ENCODE measurements around the gene SERPINH1.

The SERPINH1 gene

DNA sequence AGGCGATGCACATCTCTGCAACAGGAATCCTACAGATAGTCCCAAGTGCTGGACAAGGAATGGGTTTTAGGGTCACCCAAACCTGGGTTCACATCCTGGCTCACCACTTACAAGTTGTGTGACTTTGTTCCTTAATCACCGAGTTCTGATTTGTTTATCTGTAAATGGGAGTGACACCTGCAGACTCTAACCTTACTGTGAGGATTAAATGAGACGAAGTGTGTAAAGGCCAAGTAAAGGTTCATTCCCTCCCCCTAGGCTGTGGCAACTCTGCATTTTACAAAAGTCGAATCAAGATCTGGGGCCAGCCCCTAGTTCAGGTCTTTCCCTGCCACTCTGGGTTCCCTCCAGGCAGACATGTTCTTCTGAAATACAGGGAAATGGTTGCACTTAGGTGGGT is 34.9 kb downstream of the SERPINH1 start:
- no peak for DNase-seq (ENCODE audit: low read depth)

DNA sequence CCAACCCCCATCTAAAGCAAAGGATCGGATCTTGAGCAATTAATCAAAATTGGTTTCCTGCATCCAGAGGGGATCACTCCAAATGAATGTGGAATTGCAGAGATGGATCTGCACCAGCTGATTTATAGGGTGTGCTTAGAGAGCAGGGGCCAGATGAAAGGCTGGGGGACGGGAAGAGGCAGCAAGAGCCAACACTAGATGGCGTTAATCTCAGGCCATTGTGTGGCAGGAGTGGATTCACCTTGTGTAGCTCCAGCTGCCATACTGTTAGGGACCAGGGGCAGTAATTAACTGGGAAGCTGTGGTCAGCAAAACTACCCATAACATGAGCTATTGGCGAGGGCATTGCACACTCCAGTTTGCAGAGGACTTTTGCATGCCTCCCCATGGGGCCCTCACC is 35.6 kb downstream of the SERPINH1 start:
- no peak for DNase-seq (ENCODE audit: low read depth)

DNA sequence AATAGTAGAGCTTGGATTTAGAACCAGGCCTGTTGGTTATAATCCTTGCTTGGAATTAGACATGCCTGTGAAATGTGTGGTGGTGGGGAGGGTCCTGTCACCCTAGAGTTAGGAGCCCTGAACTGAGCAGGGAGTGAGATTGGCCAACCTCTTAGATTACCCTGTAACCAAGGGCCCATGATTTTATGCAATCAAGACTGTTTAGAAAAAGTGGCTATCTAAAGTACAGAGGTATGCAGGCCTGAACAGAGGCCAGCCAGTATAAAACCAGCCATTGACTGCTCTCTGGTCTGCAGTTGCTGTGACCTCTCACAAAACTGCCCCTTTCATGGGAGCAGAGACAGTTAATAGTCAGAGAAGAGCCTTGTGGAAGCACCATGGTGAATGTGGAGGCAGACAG is 36.2 kb downstream of the SERPINH1 start:
- DNase-seq (ENCODE audit: low read depth), result no peak

DNA sequence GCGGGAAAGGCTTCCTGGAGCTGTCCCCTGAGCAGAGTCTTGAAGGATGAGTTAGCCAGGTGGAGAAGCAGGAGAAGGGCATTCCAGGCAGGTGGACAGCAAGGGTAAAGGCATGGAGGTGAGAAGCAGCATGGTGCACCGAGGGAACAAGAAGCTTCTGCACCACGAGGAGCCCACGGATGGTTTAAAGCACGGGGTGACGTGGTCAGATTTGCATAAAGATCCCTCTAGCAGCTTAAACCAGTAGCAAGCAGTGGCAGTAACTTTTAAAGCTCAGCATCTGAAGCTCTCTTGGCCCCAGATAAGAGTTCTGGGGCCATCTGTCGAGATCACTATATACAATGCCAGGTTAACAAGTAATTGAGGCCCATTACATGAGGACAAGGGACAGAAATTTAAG is 36.8 kb downstream of the SERPINH1 start:
- no peak for DNase-seq (ENCODE audit: low read depth)

DNA sequence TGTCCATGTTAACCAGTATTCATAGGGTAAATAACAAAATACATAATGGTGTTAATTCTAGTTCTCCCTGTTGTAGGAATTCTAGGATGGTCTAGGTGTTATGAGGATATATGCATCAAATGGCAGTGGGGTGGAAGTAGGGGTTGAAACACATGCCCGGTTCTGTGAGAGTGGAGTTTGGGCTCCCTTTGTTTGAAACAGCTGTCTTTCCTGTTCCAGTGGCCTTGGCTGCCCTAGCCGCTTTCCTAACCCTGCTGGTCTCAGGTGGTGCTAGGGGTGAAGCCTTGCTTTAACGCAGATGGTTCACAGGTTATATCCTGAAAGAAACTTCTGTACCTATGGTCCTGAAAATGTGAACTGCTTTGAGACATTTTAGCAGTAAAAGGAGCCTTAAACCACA is 38.3 kb downstream of the SERPINH1 start:
- no peak for DNase-seq (ENCODE audit: low read depth)

DNA sequence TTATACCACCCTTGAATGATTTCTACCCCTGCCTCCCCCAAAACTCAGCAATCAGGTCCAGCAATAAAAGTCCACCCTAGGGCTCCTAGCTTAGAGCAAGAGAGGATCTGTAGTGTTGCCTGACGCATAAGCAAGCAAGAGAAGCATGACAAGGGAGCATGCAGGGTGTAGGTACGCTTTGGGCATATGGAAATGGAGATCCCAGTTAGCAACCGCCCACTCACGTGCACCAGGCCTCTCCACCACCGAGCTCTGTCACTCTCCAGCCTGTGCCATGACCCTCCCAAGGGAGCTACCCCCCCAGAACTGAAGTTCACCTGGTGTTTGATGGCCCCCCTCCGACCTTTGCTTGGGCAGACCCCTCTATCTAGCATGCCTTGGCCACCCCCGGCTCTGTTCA is 39.4 kb downstream of the SERPINH1 start:
- no peak for DNase-seq (ENCODE audit: low read depth)

DNA sequence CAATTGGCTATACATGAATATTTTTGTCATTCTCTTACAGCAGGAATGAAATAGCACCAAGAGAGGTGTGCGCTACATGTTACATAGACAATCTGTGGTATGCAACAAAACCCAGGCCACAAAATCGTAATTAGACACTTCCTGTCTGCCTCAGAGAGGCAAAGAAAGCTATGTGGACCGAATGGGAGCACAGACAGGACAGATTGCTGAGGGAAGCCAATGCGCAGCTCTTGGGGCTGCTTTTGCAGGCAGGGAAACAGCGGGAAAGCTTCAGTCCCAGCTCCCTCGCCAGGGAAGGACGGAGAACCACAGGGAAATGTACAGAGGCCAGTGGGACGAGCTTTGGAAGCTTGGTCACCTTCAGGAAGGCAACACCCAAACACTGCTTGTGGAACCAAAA is 40.9 kb downstream of the SERPINH1 start:
- DNase-seq (ENCODE audit: low read depth), result no peak

DNA sequence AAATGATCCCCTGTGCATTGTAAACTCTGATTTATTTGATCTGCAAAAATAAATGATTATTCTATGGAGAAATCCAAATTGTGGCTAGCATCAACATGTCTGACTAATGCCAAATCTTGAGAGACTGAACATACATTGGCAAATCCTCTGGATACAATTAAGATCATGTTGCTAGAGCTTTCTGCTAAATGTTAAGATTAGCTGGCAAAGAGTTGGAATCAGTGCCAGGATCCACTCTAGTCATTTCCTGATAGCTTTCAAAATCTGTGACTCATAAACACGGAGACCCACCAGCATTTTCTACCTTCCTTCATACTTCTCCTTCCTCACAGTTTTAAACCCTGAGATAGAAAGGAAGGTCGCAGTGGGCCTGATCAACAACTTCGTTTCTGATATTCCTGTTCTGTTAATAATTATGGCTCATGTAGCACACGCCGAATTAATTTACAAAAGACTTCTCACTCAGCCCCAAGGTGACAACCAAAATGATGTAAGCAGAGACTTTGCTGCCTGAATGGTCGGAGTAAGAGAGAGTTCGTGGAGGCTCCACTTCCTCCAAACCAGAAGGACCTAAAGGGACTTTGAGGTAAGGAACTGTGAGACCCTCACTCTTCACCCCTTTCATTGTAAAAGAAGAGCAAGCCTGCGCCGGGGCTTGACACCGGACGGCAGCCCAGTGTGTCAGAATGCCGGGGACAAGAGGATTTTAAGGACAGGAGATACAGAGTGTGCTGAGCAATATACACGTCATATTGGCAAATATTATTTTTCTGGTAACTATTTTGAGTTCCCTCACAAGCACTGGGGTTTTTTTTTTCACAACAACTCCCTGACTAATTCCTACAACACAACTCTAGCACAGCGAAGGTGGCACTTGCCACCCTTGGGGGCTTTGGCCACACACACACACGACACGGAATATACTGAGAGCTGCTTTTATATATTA is 42.0 kb downstream of the SERPINH1 start:
- DNase-seq (ENCODE audit: low read depth), result no peak

DNA sequence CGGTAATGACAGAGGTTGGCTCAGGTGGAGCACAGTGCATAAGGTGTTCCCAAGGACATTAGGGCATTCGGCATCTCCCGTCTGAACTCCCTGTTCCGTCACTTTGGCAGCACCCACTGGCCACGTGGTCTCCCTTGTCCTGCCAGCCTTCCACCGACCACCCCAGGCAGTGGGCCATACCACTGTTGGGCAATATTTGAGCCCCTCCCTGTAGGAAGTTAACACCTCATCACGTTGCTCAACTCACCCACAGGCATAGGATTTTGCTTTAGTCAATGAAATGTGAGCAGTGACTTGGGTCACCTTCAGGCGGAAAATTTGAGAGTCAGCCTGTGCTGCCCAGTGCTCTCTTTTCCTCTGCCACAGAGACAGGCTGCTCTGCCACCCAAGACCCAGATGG is 44.0 kb downstream of the SERPINH1 start:
- no peak for DNase-seq (ENCODE audit: low read depth)

DNA sequence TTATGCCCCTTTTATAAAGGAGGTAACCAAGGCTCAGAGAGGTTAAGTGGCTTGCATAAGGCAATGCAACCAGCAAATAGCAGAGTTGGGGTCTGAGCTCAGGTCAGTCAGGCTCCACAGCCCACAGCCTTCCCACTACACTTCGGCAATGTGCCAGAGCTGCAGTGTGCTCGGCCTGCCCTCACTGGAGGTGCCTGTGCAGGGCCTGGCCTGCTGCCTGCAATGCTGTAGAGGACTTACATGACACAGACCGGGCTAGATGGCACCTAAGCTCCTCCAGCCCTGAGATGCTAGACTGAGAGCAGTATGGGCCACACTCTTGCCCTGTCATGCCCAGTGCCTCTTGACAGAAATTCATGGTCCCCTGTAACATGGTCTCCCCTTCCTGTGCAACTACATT is 49.8 kb downstream of the SERPINH1 start:
- no peak for DNase-seq (ENCODE audit: low read depth)

DNA sequence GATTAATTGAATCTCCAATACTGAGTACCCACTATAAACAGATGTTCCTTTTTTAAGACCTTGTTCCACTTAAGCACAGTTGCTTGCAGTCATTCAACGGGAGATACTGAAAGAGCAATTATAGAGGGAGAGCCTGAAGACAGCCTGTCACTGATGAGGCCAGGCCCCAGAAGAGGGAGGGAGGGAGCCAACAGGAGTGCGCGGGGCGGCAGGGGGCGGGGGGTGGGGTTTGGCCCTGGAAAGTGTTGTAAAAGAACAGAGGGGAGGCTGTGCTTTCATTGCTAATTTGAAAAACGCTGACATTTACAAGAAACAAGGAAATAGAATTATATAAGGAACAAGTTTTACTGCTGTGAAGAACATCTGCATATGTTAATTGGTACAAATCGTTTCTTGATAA is 53.7 kb downstream of the SERPINH1 start:
- DNase-seq (ENCODE audit: low read depth), result no peak

DNA sequence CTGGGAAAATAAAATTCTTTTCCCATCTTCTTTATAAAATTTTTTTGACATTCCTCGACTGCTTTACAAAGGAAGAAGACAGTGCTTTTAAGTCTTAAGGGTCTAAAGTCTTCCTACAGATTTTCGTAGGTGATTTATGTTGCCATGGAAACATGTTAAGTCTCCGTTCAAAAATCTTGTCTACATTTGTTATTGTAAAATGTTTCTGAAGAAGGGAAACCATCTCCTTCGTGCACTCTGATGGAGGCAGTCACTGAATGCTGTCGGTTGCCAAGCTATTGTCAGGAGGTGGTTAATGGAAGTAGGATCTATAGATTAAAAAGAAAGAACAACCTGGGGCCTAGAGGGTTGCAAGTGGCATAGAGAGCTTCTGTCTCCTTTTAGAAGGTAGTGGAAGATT is 54.2 kb downstream of the SERPINH1 start:
- no peak for DNase-seq (ENCODE audit: low read depth)
